Stimulated activated CD4-positive, alpha-beta T cell treated with anti-CD3 and anti-CD28 coated beads, Interleukin-4, amount 100 ng/mL, for 24 hours (primary cell): ENCODE results near the gene MBD3L1.

Experiments used
- DNase-seq: peaks from one replicate; pipeline ENCODE4 v3.0.0-alpha.2; 2020

MBD3L1 gene

DNA sequence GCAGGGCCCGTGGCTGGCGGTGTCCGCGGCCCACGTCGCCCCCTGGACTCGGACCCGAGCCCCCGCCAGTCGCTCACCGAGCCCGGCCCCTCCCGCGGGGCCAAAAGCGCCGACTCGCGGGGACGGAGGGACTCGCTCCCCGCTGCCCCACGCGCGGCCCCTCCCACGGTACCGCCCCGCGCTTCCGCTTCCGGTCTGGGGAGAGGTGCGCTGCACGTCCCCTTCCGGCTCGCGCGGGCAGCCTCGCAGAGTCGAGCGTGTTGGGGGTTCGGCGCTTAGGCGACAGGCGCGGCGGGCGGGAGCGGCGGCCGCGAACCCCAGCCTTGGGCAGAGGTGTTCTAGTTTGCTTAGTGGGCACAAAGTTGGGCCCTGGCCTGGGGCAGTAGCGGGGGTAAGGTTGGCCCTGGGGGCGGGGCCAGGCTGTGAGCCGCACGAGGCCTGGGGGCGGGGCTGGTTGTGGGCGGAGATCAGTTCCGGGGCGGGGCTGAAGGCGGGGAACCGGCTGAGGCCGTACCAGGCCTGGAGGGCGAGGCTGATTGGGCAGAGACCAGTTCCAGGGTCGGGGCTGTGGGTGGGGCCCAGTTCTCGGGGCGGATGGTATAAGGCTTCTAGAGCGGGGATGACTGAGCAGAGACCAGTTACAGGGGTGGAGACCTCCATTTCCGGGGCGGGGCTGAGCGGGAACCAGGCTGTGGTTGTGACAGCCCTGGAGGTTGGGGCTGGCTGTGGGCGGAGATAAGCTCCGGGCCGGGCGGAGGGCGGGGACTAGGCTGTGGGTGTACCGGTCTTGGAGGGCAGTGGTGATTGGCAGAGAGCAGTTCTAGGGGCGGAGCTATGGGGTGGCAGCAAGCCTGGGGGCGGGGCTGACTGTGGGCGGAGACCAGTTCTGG is at the start of gene MBD3L1, which contains the start of gene ZNF558:
Gene MBD3L1 (plus strand): TSS at position 246 of the 890 bp plus-strand sequence. CDS start 10,302 bp downstream, outside the sequence.
Gene ZNF558 (minus strand): TSS at position 173 of the 890 bp plus-strand sequence. CDS start 9,645 bp downstream, outside the sequence.
- peak; percentile 100 for DNase-seq

DNA sequence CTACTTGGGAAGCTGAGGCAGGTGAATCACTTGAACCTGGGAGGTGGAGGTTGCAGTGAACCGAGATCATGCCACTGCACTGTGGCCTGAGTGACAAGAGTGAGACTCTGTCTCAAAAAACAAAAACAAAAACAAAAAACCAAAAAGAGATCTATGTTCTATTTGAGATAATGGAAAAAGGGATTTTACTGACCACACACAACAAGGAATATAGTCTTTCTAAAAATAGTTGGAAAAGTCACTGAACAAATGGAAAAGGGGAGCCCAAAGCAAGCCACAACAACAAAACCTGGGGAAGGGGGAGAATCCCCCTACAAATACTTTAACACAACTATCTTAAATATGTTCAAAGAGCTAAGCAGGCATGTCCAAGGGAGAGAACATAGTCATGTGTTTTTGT is 37.4 kb upstream of the MBD3L1 start:
- DNase-seq = no peak

DNA sequence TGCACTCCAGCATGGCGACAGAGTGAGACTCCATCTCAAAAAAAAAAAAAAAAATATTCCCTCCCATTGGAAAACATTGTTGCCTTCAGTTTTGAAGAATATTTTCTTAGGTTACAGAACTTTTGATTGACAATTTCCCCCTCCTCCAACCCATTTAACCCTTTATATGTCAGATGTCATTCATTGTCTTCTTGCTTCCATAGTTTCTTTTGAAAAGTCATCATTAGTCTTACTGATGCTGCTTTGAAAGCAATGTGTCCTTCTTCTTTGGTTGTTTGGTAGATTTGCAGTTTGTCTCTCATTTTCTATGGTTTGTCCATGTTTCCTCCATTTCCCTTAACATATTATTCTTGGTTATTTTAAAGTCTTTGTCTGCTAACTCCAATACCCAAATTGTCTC is 25.5 kb upstream of the MBD3L1 start:
- DNase-seq = no peak

DNA sequence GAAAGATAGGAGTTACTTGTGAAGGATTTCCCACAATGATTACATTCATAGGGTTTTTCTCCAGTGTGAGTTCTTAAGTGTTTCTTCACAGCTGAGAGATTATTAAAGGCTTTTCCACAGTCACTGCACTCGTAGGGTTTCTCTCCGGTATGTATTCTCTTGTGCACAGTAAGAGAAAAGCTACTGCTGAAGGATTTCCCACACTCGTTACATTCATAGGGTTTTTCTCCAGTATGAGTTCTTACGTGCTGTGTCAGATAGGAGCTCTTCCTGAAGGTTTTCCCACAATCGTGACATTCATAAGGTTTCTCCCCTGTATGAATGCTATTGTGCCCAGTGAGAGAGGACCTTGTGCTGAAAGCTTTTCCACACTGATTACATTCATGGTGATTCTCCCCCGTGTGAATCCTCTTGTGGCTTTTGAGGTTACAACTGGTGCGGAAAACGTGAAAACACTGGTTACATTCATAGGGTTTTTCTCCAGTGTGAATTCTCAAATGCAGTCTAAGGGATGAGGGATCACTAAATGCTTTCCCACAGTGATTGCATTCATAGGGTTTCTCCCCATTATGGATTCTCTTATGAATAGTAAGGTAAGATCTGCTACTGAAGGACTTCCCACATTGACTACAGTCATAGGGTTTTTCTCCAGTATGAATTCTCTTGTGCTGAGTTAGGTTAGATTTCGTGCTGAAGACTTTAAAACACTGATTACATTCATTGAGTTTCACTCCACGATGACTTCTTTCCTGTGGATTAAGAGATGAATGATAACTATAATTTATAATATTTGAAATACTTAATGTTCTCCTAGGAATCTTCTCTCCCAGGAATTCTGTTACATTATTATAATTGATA is 20.6 kb upstream of the MBD3L1 start:
- DNase-seq = no peak

GRCh38 chr19:8814176-8814575 is 18.0 kb upstream of the MBD3L1 start:
- no peak for DNase-seq

- no peak for DNase-seq
Observed at GRCh38 chr19:8815780-8816179, 16.4 kb upstream of the MBD3L1 start.

- DNase-seq = no peak
Observed at GRCh38 chr19:8820234-8820633, 11.9 kb upstream of the MBD3L1 start.

- DNase-seq = no peak
Observed at GRCh38 chr19:8821748-8822241, 10.4 kb upstream of the MBD3L1 start.

GRCh38 chr19:8826371-8826770 is 5.8 kb upstream of the MBD3L1 start:
- DNase-seq = no peak

GRCh38 chr19:8827277-8827676 is 4.9 kb upstream of the MBD3L1 start:
- DNase-seq = no peak

DNA sequence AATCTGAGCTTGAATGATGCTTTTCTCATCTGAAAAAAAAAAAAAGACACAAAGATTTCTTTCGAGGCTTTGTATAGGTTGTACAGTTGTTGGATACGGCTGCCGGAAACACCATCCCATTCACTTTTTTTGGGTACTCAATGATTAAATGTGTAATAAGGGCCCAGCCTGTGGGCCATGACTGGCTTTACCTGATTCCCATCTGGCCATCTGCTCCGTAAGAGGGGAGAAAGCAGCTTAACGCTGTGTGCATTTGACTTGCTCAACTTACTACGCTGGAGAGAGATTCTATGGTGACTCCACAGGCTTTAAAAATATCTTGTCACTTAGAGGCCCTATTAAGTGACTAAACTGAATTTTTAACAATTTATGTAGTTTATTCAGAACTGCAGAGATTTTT is 804 bp upstream of the MBD3L1 start:
- DNase-seq = no peak

DNA sequence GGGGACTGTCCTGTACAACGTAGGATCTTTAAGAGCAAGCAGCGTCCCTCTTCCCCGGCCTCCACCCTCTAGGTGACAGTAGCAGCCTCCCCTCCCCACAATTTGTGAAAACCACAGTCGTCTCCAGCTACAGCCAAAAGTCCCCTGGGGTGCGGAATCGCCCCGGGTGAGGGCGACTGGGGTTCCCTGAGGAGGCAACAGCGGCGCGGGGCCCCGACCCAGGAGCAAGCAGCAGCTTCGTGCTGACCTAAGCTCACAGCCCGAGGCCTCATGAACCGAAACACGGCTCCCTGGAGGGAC is 395 bp upstream of the MBD3L1 start:
- DNase-seq = no peak

DNA sequence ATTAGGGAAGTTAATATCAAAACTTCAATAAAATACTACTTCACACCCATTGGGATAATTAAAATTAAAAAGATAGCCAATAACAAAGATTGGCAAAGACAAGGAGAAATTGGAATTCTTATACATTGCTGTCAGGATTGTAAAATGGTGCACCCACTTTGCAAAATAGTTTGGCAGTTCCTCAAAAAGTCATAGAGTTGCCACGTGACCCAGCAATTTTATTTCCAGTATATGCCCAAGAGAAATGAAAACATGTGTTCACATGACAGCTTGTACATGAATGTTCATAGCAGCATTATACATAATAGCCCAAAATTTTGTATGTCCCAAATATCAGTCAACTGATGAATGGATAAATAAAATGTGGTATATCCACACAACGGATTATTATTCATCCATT is 3.3 kb downstream of the MBD3L1 start:
- DNase-seq = no peak

DNA sequence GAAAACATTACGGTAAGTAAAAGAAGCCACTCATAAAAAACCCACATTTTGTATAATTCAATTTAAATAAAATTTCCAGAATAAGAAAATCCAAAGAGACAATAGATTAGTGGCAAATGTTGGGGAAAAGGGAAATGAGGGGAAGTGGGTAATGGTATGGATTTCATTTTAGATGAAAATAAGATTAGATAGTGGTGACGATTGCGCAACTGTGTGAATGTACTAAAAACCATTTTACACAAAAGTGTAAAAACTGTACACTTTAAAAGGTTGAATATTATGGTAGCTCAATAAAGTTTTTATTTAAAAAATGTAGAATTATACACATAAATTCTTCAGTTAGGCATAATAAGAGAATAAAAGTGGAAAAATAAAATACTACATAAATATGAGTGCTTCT is 3.7 kb downstream of the MBD3L1 start:
- no peak for DNase-seq

GRCh38 chr19:8840708-8841107 is 8.5 kb downstream of the MBD3L1 start:
- no peak for DNase-seq

DNA sequence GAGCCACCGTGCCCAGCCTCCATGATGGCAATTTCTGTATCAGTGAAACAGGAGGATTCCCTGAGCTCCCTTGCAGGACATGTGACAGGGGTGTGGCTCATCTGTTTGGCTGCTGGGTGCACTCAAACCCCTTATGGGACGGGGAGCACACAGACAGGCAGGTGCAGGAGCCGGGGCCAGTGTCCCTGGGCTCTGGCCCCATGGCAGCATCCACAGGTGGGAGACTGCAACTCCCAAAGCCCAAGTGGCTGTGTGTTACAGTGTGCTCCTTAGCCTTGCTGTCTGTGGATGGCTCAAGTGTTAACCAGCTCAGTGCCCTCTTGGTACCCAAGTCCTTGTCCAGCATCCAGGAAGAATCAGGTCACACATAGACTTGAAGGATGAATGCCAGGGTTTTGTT is 14.6 kb downstream of the MBD3L1 start:
- no peak for DNase-seq

DNA sequence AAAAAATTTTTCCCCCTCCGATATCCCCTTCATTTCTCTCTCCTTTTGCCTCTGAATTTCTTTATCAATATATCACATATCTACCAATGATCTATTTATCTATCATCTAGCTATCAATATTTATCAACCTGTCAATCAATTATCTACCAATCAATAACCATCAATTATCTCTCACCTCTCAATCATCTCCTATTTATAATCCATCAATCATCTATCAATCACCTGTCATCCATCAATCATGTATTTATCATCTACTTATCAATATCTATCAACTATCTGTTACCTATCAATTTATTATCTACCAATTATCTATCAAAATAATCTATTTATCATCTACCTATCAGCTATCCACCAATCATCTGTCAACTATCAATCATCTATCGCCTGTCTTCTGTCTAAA is 17.1 kb downstream of the MBD3L1 start:
- DNase-seq = no peak

DNA sequence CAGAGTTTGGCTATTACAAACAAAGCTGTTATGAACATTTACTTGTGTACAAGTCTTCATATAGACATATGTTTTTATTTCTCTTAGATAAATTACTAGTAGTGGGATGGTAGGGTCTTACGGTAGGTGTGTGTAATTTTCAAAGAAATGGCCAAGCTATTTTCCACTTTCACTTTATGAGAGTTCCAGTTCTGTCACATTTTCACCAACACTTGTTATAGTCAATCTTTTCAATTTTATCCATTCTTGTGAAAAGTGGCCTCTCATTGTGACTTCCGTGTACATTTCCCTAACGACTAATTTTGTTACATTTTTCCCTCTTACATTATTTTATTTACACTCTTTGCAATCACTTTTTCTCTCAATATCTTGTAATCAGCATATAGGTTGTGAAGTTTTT is 18.3 kb downstream of the MBD3L1 start:
- DNase-seq = no peak

DNA sequence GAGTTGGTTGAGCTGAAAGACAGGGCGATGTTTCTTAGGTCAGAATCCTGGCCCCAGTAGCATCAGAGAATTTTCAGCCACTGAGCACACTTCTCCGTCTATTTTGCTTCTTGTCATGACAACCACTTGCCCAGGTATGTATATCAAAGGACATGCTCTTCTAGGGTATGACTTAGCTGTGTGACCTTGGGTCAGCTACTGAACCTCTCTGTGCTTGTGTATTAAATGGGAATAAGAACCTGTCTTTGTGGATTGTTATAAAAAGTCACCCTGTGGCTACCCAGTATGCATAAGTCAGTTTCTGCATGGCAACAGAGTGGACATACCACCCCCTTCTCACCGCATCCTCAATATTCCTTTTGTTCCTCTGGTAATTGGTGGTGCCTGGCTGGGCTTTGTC is 26.1 kb downstream of the MBD3L1 start:
- no peak for DNase-seq

DNA sequence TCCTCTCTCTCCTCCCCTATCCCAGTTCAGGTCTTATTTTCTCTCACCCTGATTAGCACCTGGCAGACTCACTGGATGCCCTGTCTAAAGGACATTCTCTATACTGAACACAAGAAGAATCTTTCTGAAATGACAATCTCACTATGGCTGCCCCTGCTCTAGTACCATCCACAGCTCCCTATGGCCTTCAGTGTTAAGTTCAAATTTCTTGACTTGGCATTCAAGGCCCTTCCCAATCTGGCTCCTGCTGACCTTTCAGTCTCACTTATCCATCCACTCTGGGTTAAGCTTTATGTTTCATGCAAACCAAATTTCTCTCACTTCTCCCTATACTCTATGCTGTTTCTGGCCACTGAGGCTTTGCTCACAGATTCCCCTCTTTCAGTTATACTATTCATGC is 34.2 kb downstream of the MBD3L1 start:
- no peak for DNase-seq

GRCh38 chr19:8877854-8878705 is 45.9 kb downstream of the MBD3L1 start:
- no peak for DNase-seq

GRCh38 chr19:8880868-8881488 is 48.8 kb downstream of the MBD3L1 start:
- no peak for DNase-seq
